Smooth muscle cell (in vitro differentiated cells): ENCODE results near the gene ATXN7L2. TPM values are rescaled to one million over a fixed set of nuclear protein-coding genes. Genes with fewer than 3 reads are reported as not detected.
"Not testable (repeated sequence)": the region's sequence is repeated elsewhere in the genome, so short reads cannot be mapped to it uniquely, and the experiment has no call there.

ENCODE experiments used
- DNase-seq: peaks from one replicate; lab custom pipeline; 2025; ENCODE audit not compliant: unreplicated experiment; lab: John Stamatoyannopoulos, UW
- H2AFZ ChIP-seq: fragments of 200-600 bp; sonication (generic); 2 replicates; pipeline ENCODE4 v1.6.0; 2016; ENCODE audit warnings: antibody characterized with exemption, low read depth, mild to moderate bottlenecking
- H3F3A ChIP-seq: fragments of 200-600 bp; sonication (generic); 2 replicates; pipeline ENCODE4 v1.6.0; 2017; ENCODE audit warnings: antibody characterized with exemption, low read depth
- H3K27ac ChIP-seq: fragments of 200-600 bp; sonication (generic); 2 replicates; pipeline ENCODE4 v1.5.1; 2016; ENCODE audit warnings: low read depth, mild to moderate bottlenecking
- H3K27me3 ChIP-seq: fragments of 200-600 bp; sonication (generic); 2 replicates; pipeline ENCODE4 v1.6.1; 2016; ENCODE audit warnings: low read depth, mild to moderate bottlenecking
- H3K36me3 ChIP-seq: fragments of 200-600 bp; sonication (generic); 2 replicates; pipeline ENCODE4 v1.5.1; 2016; ENCODE audit warnings: low read depth
- H3K4me1 ChIP-seq: fragments of 200-600 bp; sonication (generic); 2 replicates; pipeline ENCODE4 v1.5.1; 2016; ENCODE audit warnings: low read depth
- H3K4me2 ChIP-seq: fragments of 200-600 bp; sonication (generic); 2 replicates; pipeline ENCODE4 v1.6.0; 2016; ENCODE audit warnings: mild to moderate bottlenecking
- H3K4me3 ChIP-seq: fragments of 200-600 bp; sonication (generic); 2 replicates; pipeline ENCODE4 v1.5.1; 2016; ENCODE audit warnings: mild to moderate bottlenecking
- H3K79me2 ChIP-seq: fragments of 200-600 bp; sonication (generic); 2 replicates; pipeline ENCODE4 v1.6.0; 2016; ENCODE audit warnings: low read depth, mild to moderate bottlenecking
- H3K9ac ChIP-seq: fragments of 200-600 bp; sonication (generic); 2 replicates; pipeline ENCODE4 v1.6.0; 2016; ENCODE audit warnings: low read depth
- H3K9me3 ChIP-seq: fragments of 200-600 bp; sonication (generic); replicated peaks from 2 replicates; pipeline ENCODE4 v1.5.1; 2016; ENCODE audit warnings: low read depth
- H4K20me1 ChIP-seq: fragments of 200-600 bp; sonication (generic); 2 replicates; pipeline ENCODE4 v1.6.0; 2016; ENCODE audit warnings: low read depth
- CTCF ChIP-seq: fragments of 200-600 bp; sonication (generic); IDR thresholded peaks from 2 replicates; pipeline ENCODE4 v1.5.1; 2017; ENCODE audit warnings: borderline replicate concordance, mild to moderate bottlenecking, antibody characterized with exemption; ENCODE audit not compliant: insufficient read depth, poor library complexity, severe bottlenecking
- WGBS: methylation state at CpG from one replicate; pipeline ENCODE4 v1.1.7; 2016; ENCODE audit warnings: low lambda C conversion rate; 5-methylcytosine and 5-hydroxymethylcytosine counted together
- polyA plus RNA-seq: library from polyadenylated mRNA; unstranded; fragments of >200 nt; fragmentation: Nextera tagmentation; extraction: Ambion mirVana; gene quantifications from 2 replicates; pipeline ENCODE4 v1.2.1, GENCODE V29; 2016
- total RNA-seq: library from RNA; depleted of rRNA; stranded (reverse); fragments of >200 nt; gene quantifications from 2 replicates; pipeline ENCODE4 v1.2.3, GENCODE V29; 2014

The ATXN7L2 gene
- total and polyA plus RNA-seq, 2 experiments from 2014 or later = 1.9 to 6.2 TPM

- DNase-seq = no peak
- Histone ChIP-seq H3K27ac (no peak overlapping the region), H3K36me3 (no peaks in the 10 kb centered on the region), H3K4me3 (no peak overlapping the region), H3K79me2 (no peaks in the 10 kb centered on the region), H3K9ac (no peak overlapping the region), H3K9me3 (no peaks in the 10 kb centered on the region), H2AFZ (no peak overlapping the region), H3K4me2 (no peak overlapping the region), H3F3A (no peaks in the 10 kb centered on the region), H3K27me3 (peaks cover 94% of the 10 kb centered on the region), H4K20me1 (no peaks in the 10 kb centered on the region), H3K4me1 (peaks cover 4% of the 10 kb centered on the region)
- no peak for TF ChIP-seq CTCF
- WGBS = 33% methylated on average over 2 of the region's 2 CpGs
Observed at GRCh38 chr1:109468903-109469302, 14.8 kb upstream of the ATXN7L2 start.

- no peaks in the 10 kb centered on the region for H3F3A ChIP-seq
- DNase-seq = no peak
- TF ChIP-seq CTCF = no peak
- H3K4me1 ChIP-seq = peaks cover 4% of the 10 kb centered on the region
- WGBS = 75% methylated on average over 6 of the region's 6 CpGs
- H3K9me3 ChIP-seq = no peaks in the 10 kb centered on the region
- H2AFZ ChIP-seq = no peak overlapping the region
- no peaks in the 10 kb centered on the region for H3K36me3 ChIP-seq
- no peak overlapping the region for H3K9ac ChIP-seq
- no peaks in the 10 kb centered on the region for H3K79me2 ChIP-seq
- no peak overlapping the region for H3K27ac ChIP-seq
- H3K4me3 ChIP-seq = no peak overlapping the region
- no peaks in the 10 kb centered on the region for H4K20me1 ChIP-seq
- H3K27me3 ChIP-seq = peaks cover 82% of the 10 kb centered on the region
- no peak overlapping the region for H3K4me2 ChIP-seq
Observed at GRCh38 chr1:109470245-109470644, 13.5 kb upstream of the ATXN7L2 start.

GRCh38 chr1:109472779-109473178 lies 10.9 kb upstream of the ATXN7L2 start:
- peaks cover 64% of the 10 kb centered on the region for H3K27me3 ChIP-seq
- H3F3A ChIP-seq = no peaks in the 10 kb centered on the region
- H3K36me3 ChIP-seq = no peaks in the 10 kb centered on the region
- no peaks in the 10 kb centered on the region for H3K4me1 ChIP-seq
- H4K20me1 ChIP-seq = no peaks in the 10 kb centered on the region
- no peak overlapping the region for H3K27ac ChIP-seq
- no peaks in the 10 kb centered on the region for H3K79me2 ChIP-seq
- H3K9me3 ChIP-seq = no peaks in the 10 kb centered on the region
- DNase-seq = no peak
- no peak for TF ChIP-seq CTCF
- 68% methylated on average over 3 of the region's 3 CpGs for WGBS
- H3K4me2 ChIP-seq = no peak overlapping the region
- H2AFZ ChIP-seq = no peak overlapping the region
- no peak overlapping the region for H3K4me3 ChIP-seq
- H3K9ac ChIP-seq = no peak overlapping the region

- H3K9me3 ChIP-seq, H3F3A ChIP-seq, H3K79me2 ChIP-seq, H3K27ac ChIP-seq, H3K9ac ChIP-seq, H3K36me3 ChIP-seq, H3K4me2 ChIP-seq, H3K4me1 ChIP-seq, H2AFZ ChIP-seq, DNase-seq, H4K20me1 ChIP-seq, H3K4me3 ChIP-seq: not testable (repeated sequence)
- 92% methylated on average over 12 of the region's 12 CpGs for WGBS
- H3K27me3 ChIP-seq = peaks cover 57% of the 10 kb centered on the region
Observed at GRCh38 chr1:109473284-109474057, 10.2 kb upstream of the ATXN7L2 start.
